Calu3 (cell line): ENCODE results near the gene CTDNEP1. TPM values are rescaled to one million over a fixed set of nuclear protein-coding genes. Genes with fewer than 3 reads are reported as not detected.

Experiments used
- BruUV-seq: library from RNA; stranded (reverse); fragments of 400-500 nt; replicated peaks from 2 replicates; lab custom pipeline; 2021; lab: Mats Ljungman, UMichigan
- CTCF ChIA-PET: fragments of 300-600 bp; sonication (Branson Sonifier 250); formaldehyde crosslinking; loops from one replicate; lab custom pipeline; 2022; ENCODE audit warnings: antibody characterized with exemption; lab: Charles Lee
- DNase-seq: peaks from one replicate; pipeline ENCODE4 v3.0.0; 2022
- H3K27ac Mint-ChIP-seq: one replicate; pipeline ENCODE4 v1.8.0; 2022; ENCODE audit warnings: mixed read lengths; ENCODE audit not compliant: unreplicated experiment
- H3K27me3 Mint-ChIP-seq: one replicate; pipeline ENCODE4 v1.8.0; 2022; ENCODE audit warnings: mixed read lengths; ENCODE audit not compliant: unreplicated experiment
- H3K36me3 Mint-ChIP-seq: one replicate; pipeline ENCODE4 v1.8.0; 2022; ENCODE audit warnings: mild to moderate bottlenecking, moderate library complexity, mixed read lengths; ENCODE audit not compliant: insufficient read depth, unreplicated experiment
- H3K4me1 Mint-ChIP-seq: one replicate; pipeline ENCODE4 v1.8.0; 2022; ENCODE audit warnings: mild to moderate bottlenecking, low read depth, mixed read lengths; ENCODE audit not compliant: unreplicated experiment
- H3K4me3 Mint-ChIP-seq: one replicate; pipeline ENCODE4 v1.8.0; 2022; ENCODE audit warnings: mild to moderate bottlenecking, low read depth, moderate library complexity, mixed read lengths; ENCODE audit not compliant: unreplicated experiment
- H3K9me3 Mint-ChIP-seq: one replicate; pipeline ENCODE4 v1.8.0; 2022; ENCODE audit warnings: low read depth, mixed read lengths; ENCODE audit not compliant: unreplicated experiment
- intact Hi-C: fragments of 100-400 bp; cut with micrococcal nuclease; formaldehyde crosslinking; loops from one replicate; pipeline ENCODE4 v1.10.0; 2022; ENCODE audit not compliant: unreplicated experiment
- total RNA-seq: library from RNA; stranded (reverse); gene quantifications from 2 replicates; pipeline ENCODE4 v1.2.3, GENCODE V29; 2022
- TF ChIP-seq, protein P1 (sequence below): fragments of 200-600 bp; IDR thresholded peaks from one replicate; pipeline ENCODE4 v1.8.0; 2022; ENCODE audit warnings: antibody characterized with exemption; ENCODE audit not compliant: unreplicated experiment

Gene CTDNEP1
- total RNA-seq, 1 experiment from 2014 or later: 85.2 TPM

DNA sequence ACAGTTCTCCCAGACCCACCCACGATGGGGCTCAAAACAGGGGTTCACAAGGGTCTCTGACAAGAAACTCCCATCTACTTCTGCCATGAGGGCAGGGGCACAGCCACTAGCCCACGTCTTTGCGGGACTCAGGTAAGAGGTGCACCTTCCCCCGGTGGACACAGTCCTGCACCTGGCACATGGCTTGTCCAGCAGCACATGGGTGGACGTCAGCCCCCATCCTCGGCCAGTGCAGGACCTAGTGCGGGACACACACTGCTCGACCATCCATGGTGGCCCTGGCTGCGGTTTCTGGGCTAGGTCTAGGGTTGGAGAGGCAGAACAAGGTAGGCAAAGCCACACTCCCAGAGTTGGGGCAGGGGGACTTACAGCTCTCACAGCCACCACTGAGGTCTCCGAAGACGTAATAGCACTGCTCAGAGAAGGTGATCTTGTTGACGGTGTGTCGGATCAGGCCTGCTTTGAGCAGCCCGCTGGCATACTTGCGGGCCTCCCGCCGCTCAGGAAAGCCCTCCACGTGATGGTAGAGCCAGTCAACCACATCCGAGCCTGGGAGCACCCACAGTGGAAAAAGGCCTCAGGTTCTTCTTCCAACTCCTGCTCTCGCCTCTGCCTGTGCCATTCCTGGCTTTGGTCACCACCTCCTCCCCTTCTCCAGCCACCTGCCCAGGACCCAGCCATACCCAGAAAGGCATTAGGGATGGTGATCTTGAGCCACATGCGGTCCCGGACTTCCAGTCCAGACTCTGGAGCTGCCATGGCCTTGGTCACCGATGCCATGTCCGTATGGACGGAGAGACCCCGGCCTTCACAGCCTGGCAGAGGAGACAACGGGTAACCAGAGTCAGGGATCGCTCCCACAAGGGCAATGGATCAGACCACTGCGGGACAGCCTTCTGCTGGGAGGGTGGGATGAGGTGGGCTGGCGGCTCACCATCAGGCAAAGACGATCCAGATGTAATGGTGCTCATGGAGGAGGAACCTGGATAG is 24.5 kb downstream of the CTDNEP1 start:
- CTCF ChIA-PET: no interaction called here
- peaks cover 49% of the 10 kb centered on the region for H3K36me3 Mint-ChIP-seq

DNA sequence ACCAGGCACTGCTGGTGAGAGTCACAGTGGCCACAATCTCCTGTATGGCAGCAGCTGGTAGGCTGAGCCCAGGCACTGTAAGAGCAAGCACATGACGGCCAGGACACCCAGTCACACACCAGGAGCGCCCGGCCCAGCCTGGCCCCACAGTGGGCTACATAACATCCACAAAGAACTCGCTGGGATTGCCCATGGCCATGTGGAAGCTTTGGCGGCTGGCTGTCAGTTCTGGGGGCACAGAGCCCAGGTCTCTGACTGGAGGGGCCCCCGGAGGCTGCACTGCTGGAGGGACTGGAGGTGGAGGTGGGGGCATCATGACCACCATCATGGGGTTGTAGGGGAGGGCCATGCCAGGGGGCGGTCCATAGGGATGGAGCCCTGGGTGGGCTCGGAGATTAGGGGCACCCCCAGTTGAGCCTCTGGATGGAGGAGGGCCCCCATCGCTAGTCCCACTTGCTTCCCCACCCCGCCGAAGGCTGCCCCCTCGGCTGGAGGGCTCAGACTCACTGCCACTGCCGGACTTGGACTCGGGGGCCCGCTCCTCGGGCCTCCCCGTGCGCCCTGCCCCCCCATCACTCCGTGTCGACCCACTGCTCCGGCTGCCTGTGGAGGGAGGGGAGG is 25.7 kb downstream of the CTDNEP1 start:
- H3K27ac Mint-ChIP-seq: no peak overlapping the region
- H3K36me3 Mint-ChIP-seq: peaks cover 56% of the 10 kb centered on the region
- CTCF ChIA-PET: no interaction called here
- peaks cover 4% of the 10 kb centered on the region for H3K4me1 Mint-ChIP-seq
- H3K4me3 Mint-ChIP-seq: no peak overlapping the region
- no TSS peak for BruUV-seq
- no peaks in the 10 kb centered on the region for H3K27me3 Mint-ChIP-seq
- intact Hi-C loops: no loop called here
- TF ChIP-seq, protein P1, sequence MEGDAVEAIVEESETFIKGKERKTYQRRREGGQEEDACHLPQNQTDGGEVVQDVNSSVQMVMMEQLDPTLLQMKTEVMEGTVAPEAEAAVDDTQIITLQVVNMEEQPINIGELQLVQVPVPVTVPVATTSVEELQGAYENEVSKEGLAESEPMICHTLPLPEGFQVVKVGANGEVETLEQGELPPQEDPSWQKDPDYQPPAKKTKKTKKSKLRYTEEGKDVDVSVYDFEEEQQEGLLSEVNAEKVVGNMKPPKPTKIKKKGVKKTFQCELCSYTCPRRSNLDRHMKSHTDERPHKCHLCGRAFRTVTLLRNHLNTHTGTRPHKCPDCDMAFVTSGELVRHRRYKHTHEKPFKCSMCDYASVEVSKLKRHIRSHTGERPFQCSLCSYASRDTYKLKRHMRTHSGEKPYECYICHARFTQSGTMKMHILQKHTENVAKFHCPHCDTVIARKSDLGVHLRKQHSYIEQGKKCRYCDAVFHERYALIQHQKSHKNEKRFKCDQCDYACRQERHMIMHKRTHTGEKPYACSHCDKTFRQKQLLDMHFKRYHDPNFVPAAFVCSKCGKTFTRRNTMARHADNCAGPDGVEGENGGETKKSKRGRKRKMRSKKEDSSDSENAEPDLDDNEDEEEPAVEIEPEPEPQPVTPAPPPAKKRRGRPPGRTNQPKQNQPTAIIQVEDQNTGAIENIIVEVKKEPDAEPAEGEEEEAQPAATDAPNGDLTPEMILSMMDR: no peak
- no peak for DNase-seq
- no peaks in the 10 kb centered on the region for H3K9me3 Mint-ChIP-seq

More for the DNA sequence above, 24.5 kb downstream of the CTDNEP1 start:
- H3K27ac Mint-ChIP-seq: no peak overlapping the region
- no peak for DNase-seq
- H3K4me1 Mint-ChIP-seq: peaks cover 11% of the 10 kb centered on the region
- no peaks in the 10 kb centered on the region for H3K9me3 Mint-ChIP-seq
- intact Hi-C loops: no loop called here
- TF ChIP-seq, protein P1: no peak
- no peak overlapping the region for H3K4me3 Mint-ChIP-seq
- no TSS peak for BruUV-seq
- no peaks in the 10 kb centered on the region for H3K27me3 Mint-ChIP-seq

DNA sequence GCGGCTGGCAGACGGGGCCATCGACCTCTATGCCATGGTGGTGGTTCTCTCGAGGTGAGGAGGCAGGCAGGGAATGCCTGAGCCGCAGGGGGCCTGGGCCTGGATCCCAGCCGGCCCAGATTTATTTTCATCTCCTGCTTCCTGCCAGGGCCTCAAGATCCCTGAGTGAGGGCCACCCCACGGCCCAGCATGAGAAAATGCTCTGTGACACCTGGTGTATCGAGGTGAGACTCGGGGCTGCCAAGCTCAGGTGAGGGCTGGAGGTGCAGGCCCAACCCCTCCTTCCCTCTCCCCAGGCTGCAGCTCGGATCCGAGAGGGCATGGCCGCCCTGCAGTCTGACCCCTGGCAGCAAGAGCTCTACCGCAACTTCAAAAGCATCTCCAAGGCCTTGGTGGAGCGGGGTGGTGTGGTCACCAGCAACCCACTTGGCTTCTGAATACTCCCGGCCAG is 26.8 kb downstream of the CTDNEP1 start:
- CTCF ChIA-PET: no interaction called here
- Mint-ChIP-seq H3K4me1 (no peaks in the 10 kb centered on the region), H3K27me3 (no peaks in the 10 kb centered on the region), H3K27ac (no peak overlapping the region), H3K36me3 (peaks cover 67% of the 10 kb centered on the region), H3K9me3 (no peaks in the 10 kb centered on the region), H3K4me3 (no peak overlapping the region)
- TF ChIP-seq, protein P1: no peak
- intact Hi-C loops: no loop called here
- no TSS peak for BruUV-seq
- DNase-seq: no peak

DNA sequence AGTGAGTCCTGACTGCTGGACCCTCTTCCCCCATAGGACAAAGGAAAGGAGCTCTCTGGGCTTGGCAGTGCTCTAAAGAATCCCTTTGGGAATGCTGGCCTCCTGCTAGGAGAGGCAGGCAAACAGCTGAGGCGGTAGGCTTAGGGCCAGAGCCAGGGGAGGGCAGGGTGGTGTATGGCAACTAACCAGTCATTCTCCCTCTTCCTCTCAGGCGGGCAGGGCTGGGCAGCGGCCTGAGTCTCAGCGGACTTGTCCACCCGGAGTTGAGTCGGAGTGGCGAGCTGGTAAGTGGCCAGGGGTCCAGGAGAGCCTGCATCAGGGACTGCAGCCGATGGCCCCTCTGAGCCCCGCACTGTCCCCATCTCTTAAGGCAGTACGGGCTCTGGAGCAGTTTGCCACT is 27.4 kb downstream of the CTDNEP1 start:
- CTCF ChIA-PET: no interaction called here
- TF ChIP-seq, protein P1: no peak
- no peaks in the 10 kb centered on the region for H3K9me3 Mint-ChIP-seq
- H3K4me1 Mint-ChIP-seq: no peaks in the 10 kb centered on the region
- peaks cover 71% of the 10 kb centered on the region for H3K36me3 Mint-ChIP-seq
- H3K27ac Mint-ChIP-seq: no peak overlapping the region
- intact Hi-C loops: no loop called here
- no TSS peak for BruUV-seq
- H3K4me3 Mint-ChIP-seq: no peak overlapping the region
- DNase-seq: no peak
- H3K27me3 Mint-ChIP-seq: no peaks in the 10 kb centered on the region
